ENCODE measurements around the gene CDKN1C. TPM values are rescaled to one million over a fixed set of nuclear protein-coding genes. Genes with fewer than 3 reads are reported as not detected.

Gene CDKN1C
- total RNA-seq, 4 donors from 2014 or later: 27.1 to 52.7 (median 31.4) TPM

GRCh38 chr11:2898366-2899079, 12.9 kb upstream of the CDKN1C start:
- no peak for TF ChIP-seq CTCF (IDR thresholded peaks at IDR 0.05)
- TF ChIP-seq POLR2A (IDR thresholded peaks at IDR 0.05): no peak
- intact Hi-C loops (cut with DNase I; ENCODE audit: low total_unique reads): loop anchor here (10.0 kb wide), 1 partner anchor 704 kb away; no protein-coding TSS in a partner anchor
- peak; percentile 75 to 94 for DNase-seq (ENCODE audit: low spot score in 2 of 2)
- WGBS, 2 donors: 56 to 70% methylated on average over 12 of the region's 12 CpGs
- H3K4me3 ChIP-seq (ENCODE audit: low read depth, poor library complexity, severe bottlenecking): no peak overlapping the region

GRCh38 chr11:2897048-2897447, 11.5 kb upstream of the CDKN1C start:
- no peak for DNase-seq (ENCODE audit: low spot score in 2 of 2)
- no peak overlapping the region for H3K4me3 ChIP-seq (ENCODE audit: low read depth, poor library complexity, severe bottlenecking)
- 91 to 94% methylated on average over 6 of the region's 6 CpGs for WGBS, 2 donors
- no peak for TF ChIP-seq CTCF (IDR thresholded peaks at IDR 0.05)
- TF ChIP-seq POLR2A (IDR thresholded peaks at IDR 0.05): no peak
- intact Hi-C loops (cut with DNase I; ENCODE audit: low total_unique reads): loop anchor here (10.0 kb wide), 1 partner anchor 702 kb away; no protein-coding TSS in a partner anchor

GRCh38 chr11:2896047-2896446, 10.5 kb upstream of the CDKN1C start:
- no peak for TF ChIP-seq POLR2A (IDR thresholded peaks at IDR 0.05)
- TF ChIP-seq CTCF (IDR thresholded peaks at IDR 0.05): no peak
- intact Hi-C loops (cut with DNase I; ENCODE audit: low total_unique reads): loop anchor here (10.0 kb wide), 1 partner anchor 701 kb away; no protein-coding TSS in a partner anchor
- WGBS, 2 donors: 80 to 84% methylated on average over 9 of the region's 9 CpGs
- DNase-seq (ENCODE audit: low spot score in 2 of 2): no peak
- no peak overlapping the region for H3K4me3 ChIP-seq (ENCODE audit: low read depth, poor library complexity, severe bottlenecking)

- WGBS, 2 donors: 88 to 89% methylated on average over 4 of the region's 4 CpGs
- no peak for TF ChIP-seq CTCF (IDR thresholded peaks at IDR 0.05)
- TF ChIP-seq POLR2A (IDR thresholded peaks at IDR 0.05): no peak
- DNase-seq (ENCODE audit: low spot score in 2 of 2): no peak
- H3K4me3 ChIP-seq (ENCODE audit: low read depth, poor library complexity, severe bottlenecking): no peak overlapping the region
- intact Hi-C loops (cut with DNase I; ENCODE audit: low total_unique reads): loop anchor here (10.0 kb wide), 1 partner anchor 699 kb away; no protein-coding TSS in a partner anchor
Measured at GRCh38 chr11:2893935-2894334, 8.4 kb upstream of the CDKN1C start.

GRCh38 chr11:2892967-2893528, 7.5 kb upstream of the CDKN1C start:
- no peak overlapping the region for H3K4me3 ChIP-seq (ENCODE audit: low read depth, poor library complexity, severe bottlenecking)
- TF ChIP-seq CTCF (IDR thresholded peaks at IDR 0.05) (no peak), POLR2A (IDR thresholded peaks at IDR 0.05) (no peak)
- intact Hi-C loops (cut with DNase I; ENCODE audit: low total_unique reads): loop anchor here (10.0 kb wide), 1 partner anchor 698 kb away; no protein-coding TSS in a partner anchor
- no peak for DNase-seq (ENCODE audit: low spot score in 2 of 2)
- WGBS, 2 donors: 51 to 61% methylated on average over 4 of the region's 4 CpGs
